ENCODE results near the gene ZSWIM4. TPM values are rescaled to one million over a fixed set of nuclear protein-coding genes. Genes with fewer than 3 reads are reported as not detected.

Gene ZSWIM4
- total RNA-seq, 4 donors from 2014 or later = 2.8 to 19.8 (median 4.0) TPM

DNA sequence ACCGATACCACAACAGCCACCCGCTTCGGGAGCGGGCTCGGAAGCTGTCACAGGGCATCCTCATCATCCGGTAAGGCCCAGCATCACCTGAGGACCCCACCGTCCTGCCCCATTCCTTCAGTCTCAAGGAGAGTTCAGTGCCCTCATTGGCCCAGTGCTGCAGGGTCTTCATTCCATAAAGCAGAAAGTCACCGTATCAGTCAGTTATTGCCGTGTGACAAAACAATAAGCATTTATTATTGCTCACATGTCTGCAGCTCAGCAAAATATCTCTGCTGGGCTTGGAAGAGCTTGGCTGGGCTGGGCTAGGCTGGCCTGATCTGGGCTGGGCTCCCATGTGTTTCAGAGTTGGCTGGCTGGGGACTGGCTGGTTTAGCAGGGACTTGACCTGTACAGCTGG, 39.0 kb upstream of the ZSWIM4 start:
- no peak overlapping the region for H3K27ac ChIP-seq
- TF ChIP-seq CTCF (IDR thresholded peaks at IDR 0.05) (no peak), EP300 (IDR thresholded peaks at IDR 0.05) (no peak), POLR2A (IDR thresholded peaks at IDR 0.05) (no peak)
- H3K4me3 ChIP-seq = no peak overlapping the region
- H3K9me3 ChIP-seq = no peaks in the 10 kb centered on the region
- H3K27me3 ChIP-seq = no peaks in the 10 kb centered on the region
- WGBS, 2 donors = 98% methylated on average over 9 of the region's 9 CpGs
- peaks cover 0 to 2% (median 0%) of the 10 kb centered on the region in 4 donors for H3K4me1 ChIP-seq
- H3K36me3 ChIP-seq = peaks cover 11 to 99% (median 48%) of the 10 kb centered on the region in 3 donors
- no peak for DNase-seq (ENCODE audit: low spot score in 2 of 2)

DNA sequence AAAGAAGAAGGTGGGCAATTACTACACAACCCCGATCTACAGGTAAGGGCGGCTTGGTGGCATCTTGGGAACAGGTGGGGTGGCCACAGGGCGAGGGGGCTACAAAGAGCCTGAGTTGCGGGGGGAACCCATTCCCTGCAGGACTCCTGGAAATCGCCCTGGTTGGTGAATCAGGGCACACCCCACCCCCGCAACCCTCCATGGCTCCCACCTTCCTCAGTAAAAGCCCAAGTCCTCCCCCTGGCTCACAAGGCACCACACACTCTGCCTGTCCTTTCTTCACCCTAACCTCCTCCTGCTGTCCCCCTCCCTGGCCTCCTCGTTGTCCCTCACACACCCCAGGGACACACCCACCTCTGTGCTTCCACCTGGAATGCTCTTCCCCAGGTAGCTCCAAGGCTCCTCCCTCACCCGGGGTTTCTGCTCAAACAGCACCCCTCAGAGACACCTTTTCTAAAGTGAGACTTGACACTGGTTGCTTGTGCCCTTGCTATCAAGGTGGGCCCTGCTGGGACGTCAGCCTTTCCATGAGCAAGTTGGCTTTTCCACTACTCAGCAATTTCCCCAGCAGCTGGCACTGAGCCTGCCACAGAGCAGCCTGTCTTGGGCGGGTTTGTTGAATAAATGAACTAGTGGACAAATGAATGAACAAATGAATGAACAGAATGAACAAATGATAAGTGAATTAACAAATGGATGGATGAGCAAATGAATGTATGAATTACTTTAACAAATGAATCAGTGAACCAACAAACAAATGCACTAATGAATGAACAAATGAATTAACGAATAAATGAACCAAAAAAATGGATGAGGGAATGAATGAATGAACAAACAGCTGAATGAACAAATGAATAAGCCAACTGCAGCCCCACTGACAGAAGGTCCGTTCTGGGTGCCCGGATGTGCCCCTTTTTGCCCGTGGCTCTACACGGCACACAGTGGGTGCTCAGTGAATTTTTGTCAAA, 37.2 kb upstream of the ZSWIM4 start:
- DNase-seq (ENCODE audit: low spot score in 2 of 2) = no peak
- Histone ChIP-seq H3K4me3 (no peak overlapping the region), H3K27ac (no peak overlapping the region), H3K9me3 (no peaks in the 10 kb centered on the region), H3K4me1 (no peaks in the 10 kb centered on the region), H3K27me3 (no peaks in the 10 kb centered on the region), H3K36me3 (peaks cover 11 to 99% (median 62%) of the 10 kb centered on the region in 3 donors)
- WGBS, 2 donors = 87 to 89% methylated on average over 15 of the region's 15 CpGs
- TF ChIP-seq POLR2A (IDR thresholded peaks at IDR 0.05) (no peak), EP300 (IDR thresholded peaks at IDR 0.05) (no peak), CTCF (IDR thresholded peaks at IDR 0.05) (no peak)

DNA sequence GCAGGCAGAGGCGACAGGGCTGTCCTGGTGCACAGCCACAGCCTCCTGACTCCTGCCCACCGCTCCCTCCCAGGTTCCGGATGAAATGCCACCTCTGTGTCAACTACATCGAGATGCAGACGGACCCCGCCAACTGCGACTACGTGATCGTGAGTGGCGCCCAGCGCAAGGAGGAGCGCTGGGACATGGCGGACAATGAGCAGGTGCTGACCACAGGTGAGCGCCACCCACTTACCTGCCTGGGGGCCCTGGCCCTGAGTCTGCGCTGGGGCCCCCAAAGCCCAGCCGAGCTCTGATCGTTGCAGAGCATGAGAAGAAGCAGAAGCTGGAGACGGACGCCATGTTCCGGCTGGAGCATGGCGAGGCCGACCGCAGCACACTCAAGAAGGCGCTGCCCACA, 36.4 kb upstream of the ZSWIM4 start:
- Histone ChIP-seq H3K27me3 (no peaks in the 10 kb centered on the region), H3K36me3 (peaks cover 11 to 98% (median 62%) of the 10 kb centered on the region in 3 donors), H3K9me3 (no peaks in the 10 kb centered on the region), H3K27ac (no peak overlapping the region), H3K4me1 (peaks cover 0 to 5% (median under 1%) of the 10 kb centered on the region in 4 donors), H3K4me3 (no peak overlapping the region)
- DNase-seq (ENCODE audit: low spot score in 2 of 2) = no peak
- 95 to 96% methylated on average over 24 of the region's 24 CpGs for WGBS, 2 donors
- no peak for TF ChIP-seq POLR2A (IDR thresholded peaks at IDR 0.05)
- TF ChIP-seq EP300 (IDR thresholded peaks at IDR 0.05) = no peak
- TF ChIP-seq CTCF (IDR thresholded peaks at IDR 0.05) = no peak

GRCh38 chr19:13761423-13761822, 33.8 kb upstream of the ZSWIM4 start:
- Histone ChIP-seq H3K27ac (no peak overlapping the region), H3K9me3 (no peaks in the 10 kb centered on the region), H3K36me3 (peaks cover 4 to 71% (median 43%) of the 10 kb centered on the region in 3 donors), H3K4me1 (peaks cover 0 to 22% (median 9%) of the 10 kb centered on the region in 4 donors), H3K4me3 (no peak overlapping the region), H3K27me3 (no peaks in the 10 kb centered on the region)
- TF ChIP-seq EP300 (IDR thresholded peaks at IDR 0.05) = no peak
- TF ChIP-seq POLR2A (IDR thresholded peaks at IDR 0.05) = no peak
- TF ChIP-seq CTCF (IDR thresholded peaks at IDR 0.05) = no peak
- DNase-seq (ENCODE audit: low spot score in 2 of 2) = no peak
- WGBS, 2 donors = 88 to 91% methylated on average over 8 of the region's 8 CpGs

DNA sequence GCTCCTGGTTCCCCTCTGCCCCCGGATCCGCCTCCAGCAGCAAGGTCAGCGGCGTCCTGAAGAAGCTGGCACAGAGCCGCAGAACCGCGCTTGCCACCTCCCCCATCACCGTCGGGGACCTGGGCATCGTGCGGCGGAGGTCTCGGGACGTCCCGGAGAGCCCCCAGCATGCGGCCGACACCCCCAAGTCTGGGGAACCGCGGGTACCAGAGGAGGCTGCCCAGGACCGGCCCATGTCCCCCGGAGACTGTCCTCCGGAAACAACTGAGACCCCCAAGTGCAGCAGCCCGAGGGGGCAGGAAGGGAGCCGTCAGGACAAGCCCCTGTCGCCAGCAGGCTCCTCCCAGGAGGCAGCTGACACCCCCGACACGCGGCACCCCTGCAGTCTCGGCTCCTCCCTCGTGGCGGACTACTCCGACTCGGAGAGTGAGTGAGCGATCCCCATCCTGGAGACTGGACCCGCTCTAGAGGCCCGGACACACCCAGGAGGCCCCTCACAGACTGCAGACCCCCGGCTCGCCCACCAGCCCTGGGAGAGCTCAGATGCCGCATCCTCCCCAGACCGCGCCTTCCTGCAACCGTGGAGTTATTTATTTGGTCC, 32.5 kb upstream of the ZSWIM4 start:
- Histone ChIP-seq H3K36me3 (peaks cover 2 to 63% (median 32%) of the 10 kb centered on the region in 3 donors), H3K4me3 (no peak overlapping the region), H3K27me3 (no peaks in the 10 kb centered on the region), H3K27ac (no peak overlapping the region), H3K4me1 (peaks cover 0 to 24% (median 9%) of the 10 kb centered on the region in 4 donors), H3K9me3 (no peaks in the 10 kb centered on the region)
- DNase-seq (ENCODE audit: low spot score in 2 of 2) = no peak
- 84 to 89% methylated on average over 29 to 42 of the region's 42 CpGs for WGBS, 2 donors
- TF ChIP-seq EP300 (IDR thresholded peaks at IDR 0.05) (no peak), POLR2A (IDR thresholded peaks at IDR 0.05) (no peak), CTCF (IDR thresholded peaks at IDR 0.05) (no peak)

Data from tibial nerve (tissue), 4 donors.